Heart right ventricle (tissue), 16 donors: ENCODE data around the gene PLEKHG1. TPM values are rescaled to one million over a fixed set of nuclear protein-coding genes. Genes with fewer than 3 reads are reported as not detected.

Experiments used
- ATAC-seq, 8 donors: fragments of 200-7000 bp; cut with Tn5 transposase; one replicate each; pipeline ENCODE4 v1.9.1; 2020; ENCODE audit warnings: mild to moderate bottlenecking in 8 of 8, moderate library complexity in 8 of 8, moderate number of reproducible peaks in 1 of 8
- DNase-seq, 2 donors: peaks; one replicate each; pipeline ENCODE4 v3.0.0-alpha.2; 2020
- H3K27ac ChIP-seq, 10 donors: fragments of 200-600 bp; sonication (generic) in 2 of 10; one replicate each; pipeline versions ENCODE4 v1.5.0 to v1.8.0; 2020 to 2022; ENCODE audit warnings: mild to moderate bottlenecking in 3 of 10
- H3K27me3 ChIP-seq, 7 donors: fragments of 200-600 bp; one replicate each; pipeline ENCODE4 v1.8.0; 2021 to 2022; ENCODE audit warnings: mild to moderate bottlenecking in 2 of 7
- H3K36me3 ChIP-seq, 9 donors: fragments of 200-600 bp; sonication (generic) in 1 of 9; one replicate each; pipeline versions ENCODE4 v1.5.0 to v1.8.0; 2020 to 2022; ENCODE audit warnings: mild to moderate bottlenecking in 2 of 9
- H3K4me1 ChIP-seq, 9 donors: fragments of 200-600 bp; sonication (generic) in 1 of 9; one replicate each; pipeline versions ENCODE4 v1.5.0 to v1.8.0; 2020 to 2022; ENCODE audit warnings: mild to moderate bottlenecking in 4 of 9
- H3K4me3 ChIP-seq, 10 donors: fragments of 200-600 bp; sonication (generic) in 2 of 10; one replicate each; pipeline versions ENCODE4 v1.5.0 to v1.8.0; 2020 to 2022; ENCODE audit warnings: mild to moderate bottlenecking in 7 of 10, moderate library complexity in 2 of 10
- H3K9me3 ChIP-seq, 11 donors: fragments of 200-600 bp in 10 of 11; sonication (generic) in 2 of 11; one replicate each; pipeline versions ENCODE4 v1.5.0 to v1.8.0; 2013 to 2022; ENCODE audit warnings: mild to moderate bottlenecking in 2 of 11, control low read depth in 1 of 11, moderate library complexity in 1 of 11
- CTCF ChIP-seq, 9 donors: fragments of 200-600 bp; sonication (generic) in 2 of 9; IDR thresholded peaks; one replicate each; pipeline versions ENCODE4 v1.5.0 to v1.8.0; 2021 to 2022; ENCODE audit warnings: antibody characterized with exemption in 9 of 9, mild to moderate bottlenecking in 5 of 9, moderate library complexity in 1 of 9
- WGBS, 2 donors: extraction: QIAGEN DNeasy Blood & Tissue Kit; methylation state at CpG; one replicate each; pipeline ENCODE4 v1.1.7; 2013; ENCODE audit warnings: inconsistent platforms in 1 of 2; 5-methylcytosine and 5-hydroxymethylcytosine counted together
- intact Hi-C, 10 donors: fragments of 100-400 bp; cut with DNase I; formaldehyde crosslinking; loops; one replicate each; pipeline versions ENCODE4 v1.11.1 to v1.14.2; 2022
- polyA plus RNA-seq, 2 donors: library from polyadenylated mRNA; stranded (reverse); fragments of 200-250 nt; gene quantifications; one replicate each; pipeline ENCODE4 v1.2.3, GENCODE V29; 2013
- total RNA-seq, 10 donors: library from RNA; stranded (reverse); fragmentation: NEBNext Ultra II Directional in 3 of 10; extraction: Animal tissue kit (Norgen Biotek cat#: 25700) in 3 of 10; gene quantifications; one replicate each; pipeline versions ENCODE4 v1.2.1 to v1.2.4, GENCODE V29; 2021 to 2023
- donor health status: Arrhythmogenic right ventricular cardiomyopathy.
- donor health status: ischemic (EF 13 %, LVEDD 7.1; RV severe dilation, severe dysfunction).
- donor health status: healthy with polysubstance abuse.
- donor health status: DM: no; HTN: yes; CAD: no.
- donor health status: DM: no; HTN: no; CAD: no.
- donor health status: ischemic (EF 25% LVEDD 6.9; RV normal size, moderate dysfunction).
- donor health status: ischemic (EF 25% LVEDD 5.7; RV mildly dilated, moderate dysfunction).
- donor health status: healthy.
- donor health status: DM: yes; HTN: yes; CAD: no.
- donor health status: Ischemic cardiomyopathy.
- donor health status: ischemic (EF 35%, LVEDD 5.7; RV mildly dilated, moderate dysfunction).
- donor health status: nonischemic (EF 11% LVEDD 7.7; RV severe dilation, severe dysfunction).
- donor health status: DM: yes; HTN: yes; CAD: no.
- donor health status: PGD.
- donor health status: ischemic (EF 29% LVEDD 5.4; RV normal size, mild dysfunction).
- donor health status: nonischemic (EF 23%, LVEDD 6.1; RV moderate dilation, normal function).

The PLEKHG1 gene
- total and polyA plus RNA-seq, 12 donors, result 2.6 to 22.2 (median 8.8) TPM

GRCh38 chr6:150606647-150607328 is 7.1 kb downstream of the PLEKHG1 start:
- Histone ChIP-seq H3K9me3 (no peaks in the 10 kb centered on the region), H3K36me3 (no peaks in the 10 kb centered on the region), H3K4me3 (no peak overlapping the region), H3K27ac (peak overlapping the region in 3 of 10 donors; percentile 46 to 57 (median 50)), H3K4me1 (peaks cover 0 to 61% (median 10%) of the 10 kb centered on the region in 9 donors), H3K27me3 (peaks cover 0 to 9% (median 0%) of the 10 kb centered on the region in 7 donors)
- DNase-seq (no peak), ATAC-seq (peak in 4 of 8 donors; percentile 18 to 51 (median 41))
- intact Hi-C loops, result loop anchor here in 7 of 10 donors (5.0 to 10.0 kb wide), 5 partner anchors 51 to 208 kb away; no protein-coding TSS in a partner anchor
- 48 to 52% methylated on average over 5 of the region's 5 CpGs for WGBS, 2 donors
- TF ChIP-seq CTCF (IDR thresholded peaks at IDR 0.05), result no peak

GRCh38 chr6:150607329-150607650 is 7.6 kb downstream of the PLEKHG1 start:
- Histone ChIP-seq H3K4me1 (peaks cover 0 to 60% (median 10%) of the 10 kb centered on the region in 9 donors), H3K9me3 (no peaks in the 10 kb centered on the region), H3K36me3 (no peaks in the 10 kb centered on the region), H3K27me3 (peaks cover 0 to 4% (median 0%) of the 10 kb centered on the region in 7 donors), H3K27ac (peak overlapping the region in 2 of 10 donors; percentile 50 to 57), H3K4me3 (no peak overlapping the region)
- DNase-seq (no peak), ATAC-seq (no peak)
- 69 to 71% methylated on average over 3 of the region's 3 CpGs for WGBS, 2 donors
- no peak for TF ChIP-seq CTCF (IDR thresholded peaks at IDR 0.05)
- intact Hi-C loops, result loop anchor here in 7 of 10 donors (5.0 to 10.0 kb wide), 5 partner anchors 50 to 208 kb away; no protein-coding TSS in a partner anchor

GRCh38 chr6:150610584-150610983 is 10.9 kb downstream of the PLEKHG1 start:
- Histone ChIP-seq H3K27ac (peak overlapping the region in 1 of 10 donors; percentile 40), H3K27me3 (no peaks in the 10 kb centered on the region), H3K4me1 (peaks cover 0 to 79% (median 10%) of the 10 kb centered on the region in 9 donors), H3K36me3 (no peaks in the 10 kb centered on the region), H3K4me3 (no peak overlapping the region), H3K9me3 (no peaks in the 10 kb centered on the region)
- no peak for ATAC-seq
- no peak for TF ChIP-seq CTCF (IDR thresholded peaks at IDR 0.05)
- intact Hi-C loops, result loop anchor here in 2 of 10 donors (5.0 kb wide), 1 partner anchor 72 kb away; no protein-coding TSS in a partner anchor
- no peak for DNase-seq

- ATAC-seq, result no peak
Observed at GRCh38 chr6:150613269-150613668, 13.6 kb downstream of the PLEKHG1 start.

More at GRCh38 chr6:150613269-150613668, 13.6 kb downstream of the PLEKHG1 start:
- H3K9me3 ChIP-seq, result no peaks in the 10 kb centered on the region
- H3K27ac ChIP-seq, result peak overlapping the region in 1 of 10 donors; percentile 68
- WGBS, 2 donors, result 92 to 95% methylated on average over 4 of the region's 4 CpGs
- H3K36me3 ChIP-seq, result no peaks in the 10 kb centered on the region
- no peaks in the 10 kb centered on the region for H3K27me3 ChIP-seq
- H3K4me1 ChIP-seq, result peaks cover 0 to 72% (median 12%) of the 10 kb centered on the region in 9 donors
- no peak for TF ChIP-seq CTCF (IDR thresholded peaks at IDR 0.05)
- intact Hi-C loops, result loop anchor here in 2 of 10 donors (5.0 kb wide), 1 partner anchor 69 kb away; no protein-coding TSS in a partner anchor
- DNase-seq, result no peak
- no peak overlapping the region for H3K4me3 ChIP-seq
